Measurements from ENCODE around the gene KIF26B. TPM values are rescaled to one million over a fixed set of nuclear protein-coding genes. Genes with fewer than 3 reads are reported as not detected.
"Not testable (repeated sequence)": the region's sequence is repeated elsewhere in the genome, so short reads cannot be mapped to it uniquely, and the experiment has no call there.

KIF26B gene
- total RNA-seq, 1 donor from 2014 or later, result 0.32 TPM

- DNase-seq (ENCODE audit: low spot score), result no peak
These were observed 536.3 kb downstream of the KIF26B start for GRCh38 chr1:245690946-245691541.

- DNase-seq (ENCODE audit: low spot score), result no peak
These were observed 537.1 kb downstream of the KIF26B start for GRCh38 chr1:245691897-245692296.

DNA sequence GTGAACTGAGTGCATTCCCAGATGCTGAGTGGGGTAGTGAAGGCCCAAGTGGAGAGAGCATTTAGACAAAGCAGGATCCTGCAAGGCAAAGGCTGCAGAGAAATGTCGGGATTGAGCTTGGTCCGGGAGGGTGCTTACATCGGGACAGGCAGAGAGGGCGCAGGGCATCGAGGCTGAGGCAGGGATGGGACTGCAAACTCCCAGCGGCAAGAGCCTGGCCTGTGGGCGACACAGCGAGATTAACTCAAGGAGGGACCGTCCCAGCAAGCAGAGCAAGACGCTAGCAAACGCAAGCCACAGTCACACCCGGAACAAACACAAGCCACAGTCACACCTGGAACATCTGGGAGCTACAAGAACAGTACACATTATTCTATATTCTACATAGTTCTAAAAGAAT, 537.5 kb downstream of the KIF26B start:
- no peak for DNase-seq (ENCODE audit: low spot score)

- peak; percentile 71 for DNase-seq (ENCODE audit: low spot score)
These were observed 538.5 kb downstream of the KIF26B start for GRCh38 chr1:245693116-245693793.

GRCh38 chr1:245693941-245694752, 539.4 kb downstream of the KIF26B start:
- peak; percentile 59 for DNase-seq (ENCODE audit: low spot score)

DNA sequence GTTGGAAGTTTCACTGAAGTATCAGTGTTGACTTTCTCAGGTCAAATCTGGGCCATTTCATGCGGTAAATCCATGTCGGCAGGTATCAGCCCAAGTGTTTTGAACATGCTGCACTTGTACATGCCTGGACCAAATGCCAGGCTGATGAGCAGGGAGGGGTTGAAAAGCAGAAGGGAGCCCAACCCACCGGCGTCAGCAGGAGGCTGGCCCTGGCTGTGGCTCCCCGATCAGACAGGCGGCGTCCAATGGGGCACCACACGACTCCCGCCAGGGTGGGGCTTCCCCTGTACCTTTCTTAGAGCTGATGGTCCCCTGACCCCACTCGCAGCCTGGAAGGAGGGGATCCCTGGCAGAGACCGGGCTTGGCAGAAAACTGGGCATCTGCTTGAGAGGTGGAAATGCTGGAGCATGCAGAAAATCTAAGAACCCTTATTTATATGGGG, 540.0 kb downstream of the KIF26B start:
- no peak for DNase-seq (ENCODE audit: low spot score)

DNA sequence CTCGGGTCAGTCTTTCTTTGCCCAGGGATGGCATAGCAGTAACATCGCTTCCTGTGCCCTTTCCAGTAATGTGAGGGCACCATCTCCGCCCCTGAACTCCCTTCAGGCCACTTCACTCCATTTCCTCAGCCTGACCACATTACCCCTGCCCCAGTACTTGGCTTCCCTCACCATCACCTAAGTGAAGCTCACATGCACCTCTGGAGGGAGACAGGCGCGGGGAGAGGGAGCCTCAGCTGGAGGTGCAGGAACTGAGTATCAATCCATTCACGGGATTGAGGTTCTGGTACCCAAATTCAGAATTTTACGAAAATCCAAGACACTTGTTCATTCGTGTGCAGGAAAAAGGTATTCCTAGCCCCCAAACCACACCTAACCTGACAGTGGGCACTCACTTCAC, 540.4 kb downstream of the KIF26B start:
- DNase-seq (ENCODE audit: low spot score), result no peak

GRCh38 chr1:245695701-245696100, 540.9 kb downstream of the KIF26B start:
- DNase-seq (ENCODE audit: low spot score), result not testable (repeated sequence)

DNA sequence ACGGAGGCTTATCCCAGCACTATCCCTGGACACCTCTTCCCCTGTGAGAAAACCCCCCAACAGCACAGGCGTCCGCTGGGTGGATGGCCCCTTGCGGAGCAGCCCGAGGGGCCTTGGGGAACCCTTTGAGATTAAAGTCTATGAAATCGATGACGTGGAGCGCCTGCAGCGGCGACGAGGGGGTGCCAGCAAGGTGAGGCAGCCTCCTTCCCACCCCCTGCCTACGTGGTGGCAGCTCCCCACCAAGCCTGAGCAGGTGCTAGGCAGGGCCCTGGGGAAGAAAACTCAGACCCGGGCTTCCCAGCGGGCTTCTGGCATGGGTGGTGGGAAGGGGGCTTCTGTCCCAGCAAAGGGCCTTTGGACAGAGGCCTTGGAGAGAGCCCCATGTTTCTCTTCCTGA, 543.3 kb downstream of the KIF26B start:
- no peak for DNase-seq (ENCODE audit: low spot score)

- no peak for DNase-seq (ENCODE audit: low spot score)
These were observed 544.1 kb downstream of the KIF26B start for GRCh38 chr1:245698860-245699259.

GRCh38 chr1:245700631-245701030, 545.8 kb downstream of the KIF26B start:
- DNase-seq (ENCODE audit: low spot score), result no peak

DNA sequence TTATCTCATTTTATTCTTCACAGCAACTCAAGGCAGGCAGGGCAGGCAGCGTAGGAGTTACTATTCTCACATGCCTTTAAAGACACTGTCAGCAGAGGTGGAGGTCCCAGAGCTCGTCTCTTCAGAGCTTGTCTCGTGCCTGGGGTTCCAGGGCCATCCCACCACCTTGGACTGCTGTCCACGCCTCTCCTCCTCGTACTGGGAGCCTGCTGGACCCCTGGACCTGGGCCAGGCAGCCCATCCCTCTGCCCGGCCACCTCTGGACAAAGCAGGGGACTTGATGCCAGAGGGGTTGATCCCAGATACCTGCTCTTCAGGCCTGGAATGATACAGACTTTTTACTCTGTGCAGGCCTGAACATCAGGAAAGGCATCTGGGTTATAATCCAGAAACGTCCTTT, 546.8 kb downstream of the KIF26B start:
- DNase-seq (ENCODE audit: low spot score), result no peak

GRCh38 chr1:245702346-245702745, 547.6 kb downstream of the KIF26B start:
- no peak for DNase-seq (ENCODE audit: low spot score)

GRCh38 chr1:245704341-245704740, 549.6 kb downstream of the KIF26B start:
- DNase-seq (ENCODE audit: low spot score), result peak; percentile 37

- peak; percentile 62 for DNase-seq (ENCODE audit: low spot score)
These were observed 550.0 kb downstream of the KIF26B start for GRCh38 chr1:245704765-245705164.

- DNase-seq (ENCODE audit: low spot score), result no peak
These were observed 553.2 kb downstream of the KIF26B start for GRCh38 chr1:245707941-245708340.

DNA sequence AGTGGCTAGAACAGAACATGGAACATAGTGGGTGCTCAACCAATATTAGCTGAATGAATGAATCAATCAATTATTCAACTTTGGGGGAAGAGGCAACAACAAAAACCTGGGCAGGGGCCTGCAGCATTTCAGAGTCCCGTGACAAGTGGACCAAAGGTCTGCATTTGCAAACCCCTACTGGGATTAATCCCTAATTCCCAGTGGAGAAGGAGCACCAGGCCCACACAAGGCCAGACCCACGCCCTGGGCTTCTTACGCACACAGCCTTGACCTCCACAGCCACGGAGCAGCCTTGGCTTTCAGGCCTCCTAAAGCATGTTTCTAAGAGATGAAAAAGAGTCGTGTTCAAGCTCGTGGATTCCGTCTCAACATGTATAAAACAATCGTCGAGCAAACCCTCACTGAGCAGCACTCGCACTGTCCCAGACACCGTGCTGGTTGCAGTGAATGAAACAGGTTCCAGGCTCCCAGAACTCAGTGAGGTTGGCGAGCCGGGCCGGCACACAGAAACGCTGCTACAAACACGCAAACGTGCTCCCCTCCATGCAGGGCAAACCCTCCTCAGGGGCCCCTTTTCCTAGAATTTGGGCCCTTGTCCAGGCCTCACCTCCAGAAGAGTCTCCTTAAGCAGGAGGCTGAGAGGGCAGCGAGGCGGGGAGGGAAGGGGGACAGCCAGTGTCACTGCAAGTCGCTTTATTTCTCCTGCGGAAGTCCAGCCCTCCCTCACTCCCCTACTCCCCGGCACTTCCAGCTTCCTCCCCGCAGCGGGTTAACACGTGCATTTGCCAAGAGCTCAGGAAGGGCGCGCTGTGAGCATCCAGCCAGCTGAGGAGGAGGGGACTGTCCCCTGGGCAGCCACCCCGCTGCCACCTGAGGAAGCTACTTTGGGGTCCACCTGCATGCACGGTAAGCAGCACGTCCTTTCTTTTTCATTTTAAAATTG, 556.4 kb downstream of the KIF26B start:
- no peak for DNase-seq (ENCODE audit: low spot score)

DNA sequence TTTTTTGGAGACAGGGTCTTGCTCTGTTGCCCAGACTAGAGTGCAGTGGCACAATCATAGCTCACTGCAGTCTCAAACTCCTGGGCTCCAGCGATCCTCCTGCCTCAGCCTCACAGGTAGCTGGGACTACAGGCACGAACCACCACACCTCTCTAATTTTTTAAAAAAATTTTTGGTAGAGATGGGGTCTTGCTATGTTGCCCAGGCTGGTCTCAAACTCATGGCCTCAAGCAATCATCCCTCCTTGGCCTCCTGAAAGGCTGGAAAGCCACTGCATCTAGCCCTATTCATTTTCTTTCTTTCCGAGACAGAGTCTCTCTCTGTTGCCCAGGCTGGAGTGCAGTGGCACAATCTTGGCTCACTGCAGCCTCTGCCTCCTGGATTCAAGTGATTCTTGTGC, 559.2 kb downstream of the KIF26B start:
- not testable (repeated sequence) for DNase-seq (ENCODE audit: low spot score)

- DNase-seq (ENCODE audit: low spot score), result no peak
These were observed 560.5 kb downstream of the KIF26B start for GRCh38 chr1:245715291-245715701.

GRCh38 chr1:245715970-245716369, 561.2 kb downstream of the KIF26B start:
- no peak for DNase-seq (ENCODE audit: low spot score)

DNA sequence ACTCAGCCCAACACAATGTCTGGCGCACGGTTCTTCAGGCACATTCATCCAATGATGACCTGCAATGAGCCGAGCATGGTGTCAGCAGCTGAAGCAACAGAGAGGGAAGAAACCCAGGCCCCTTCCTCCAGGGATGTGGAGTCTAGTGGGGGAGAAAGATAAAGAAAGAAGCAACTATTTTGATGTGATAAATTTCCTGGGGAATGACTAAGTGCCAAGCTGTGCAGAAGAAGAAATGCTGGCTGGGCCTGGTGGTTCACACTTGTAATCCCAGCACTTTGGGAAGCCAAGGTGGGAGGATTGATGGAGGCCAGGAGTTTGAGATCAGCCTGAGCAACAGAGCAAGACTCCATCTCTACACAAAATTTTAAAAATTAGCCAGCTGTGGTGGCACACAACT, 561.8 kb downstream of the KIF26B start:
- DNase-seq (ENCODE audit: low spot score), result no peak
